Lung (tissue), 12 donors: ENCODE data around the gene AK6. TPM values are rescaled to one million over a fixed set of nuclear protein-coding genes. Genes with fewer than 3 reads are reported as not detected.

Experiments
- ATAC-seq: fragments of 200-7000 bp; cut with Tn5 transposase; one replicate; pipeline ENCODE4 v1.9.1; 2020; ENCODE audit warnings: moderate number of reproducible peaks; ENCODE audit not compliant: insufficient read depth, low FRiP score
- DNase-seq, 3 donors: peaks; one replicate each; pipeline ENCODE4 v3.0.0-alpha.2; 2013 to 2017
- H3K27ac ChIP-seq, 2 donors: one replicate each; pipeline ENCODE4 v1.5.1; 2013; ENCODE audit warnings: mild to moderate bottlenecking in 2 of 2, moderate library complexity in 2 of 2, control low read depth in 1 of 2, inconsistent platforms in 1 of 2, low read depth in 1 of 2, low read length in 1 of 2
- H3K27me3 ChIP-seq, 3 donors: one replicate each; pipeline ENCODE4 v1.5.1; 2013; ENCODE audit warnings: low read length in 2 of 3; ENCODE audit not compliant: control insufficient read depth in 3 of 3, insufficient read depth in 3 of 3
- H3K36me3 ChIP-seq, 4 donors: one replicate each; pipeline ENCODE4 v1.5.1; 2013; ENCODE audit warnings: low read length in 4 of 4, mild to moderate bottlenecking in 1 of 4, moderate library complexity in 1 of 4; ENCODE audit not compliant: control insufficient read depth in 4 of 4, insufficient read depth in 4 of 4
- H3K4me1 ChIP-seq, 5 donors: one replicate each; pipeline ENCODE4 v1.5.1; 2013; ENCODE audit warnings: low read length in 5 of 5, mild to moderate bottlenecking in 2 of 5, moderate library complexity in 1 of 5; ENCODE audit not compliant: control insufficient read depth in 5 of 5, insufficient read depth in 5 of 5
- H3K4me3 ChIP-seq: one replicate; pipeline ENCODE4 v1.5.1; 2013; ENCODE audit warnings: mild to moderate bottlenecking, control low read depth, moderate library complexity
- H3K9ac ChIP-seq, 2 donors: one replicate each; pipeline ENCODE4 v1.5.1; 2013; ENCODE audit warnings: low read length in 2 of 2, control low read depth in 1 of 2; ENCODE audit not compliant: insufficient read depth in 1 of 2
- H3K9me3 ChIP-seq, 4 donors: one replicate each; pipeline ENCODE4 v1.5.1; 2013; ENCODE audit warnings: low read length in 3 of 4, mild to moderate bottlenecking in 1 of 4, moderate library complexity in 1 of 4; ENCODE audit not compliant: control insufficient read depth in 4 of 4, insufficient read depth in 3 of 4
- CTCF ChIP-seq: IDR thresholded peaks from 2 replicates; pipeline ENCODE4 v1.5.1; 2012; ENCODE audit warnings: mild to moderate bottlenecking; ENCODE audit errors: control extremely low read depth, extremely low read depth
- WGBS, 2 donors: extraction: QIAGEN DNeasy Blood & Tissue Kit; methylation state at CpG; one replicate each; pipeline ENCODE4 v1.1.7; 2013; 5-methylcytosine and 5-hydroxymethylcytosine counted together
- polyA plus RNA-seq, 2 donors: library from polyadenylated mRNA; stranded (reverse); fragments of 200-250 nt; gene quantifications; one replicate each; pipeline ENCODE4 v1.2.1, GENCODE V29; 2013
- total RNA-seq, 2 donors: library from RNA; depleted of rRNA in 1 of 2; stranded (reverse); fragments of >200 nt in 1 of 2; gene quantifications; one replicate each; pipeline ENCODE4 v1.2.1, GENCODE V29; 2014 to 2021
- donor health status: control.
- donor health status: control.
- donor health status: Bipolar disorder and iron deficiency.
- donor health status: healthy.
- donor health status: DM: yes; HTN: yes; CAD: no.

AK6 gene
- total and polyA plus RNA-seq, 4 donors = 20.6 to 38.0 (median 33.7) TPM

GRCh38 chr5:69416180-69416579 lies 46.9 kb upstream of the AK6 start:
- H3K9ac ChIP-seq = peak overlapping the region; percentile 71 to 72
- DNase-seq (peak in 1 of 3 donors; percentile 12), ATAC-seq (no peak)
- peaks cover 1 to 11% (median 6%) of the 10 kb centered on the region in 4 donors for H3K36me3 ChIP-seq
- WGBS, 2 donors = 65 to 81% methylated on average over 6 of the region's 6 CpGs
- H3K4me3 ChIP-seq = no peak overlapping the region
- H3K4me1 ChIP-seq = peaks cover 0 to 3% (median 0%) of the 10 kb centered on the region in 5 donors
- H3K9me3 ChIP-seq = no peaks in the 10 kb centered on the region
- no peak for TF ChIP-seq CTCF
- H3K27me3 ChIP-seq = no peaks in the 10 kb centered on the region
- no peak overlapping the region for H3K27ac ChIP-seq

- ATAC-seq = no peak
- peak overlapping the region in 1 of 2 donors; percentile 89 for H3K27ac ChIP-seq
- peak; percentile 6 to 35 (median 29) for DNase-seq
Observed at GRCh38 chr5:69415584-69415958, 46.3 kb upstream of the AK6 start.

GRCh38 chr5:69414885-69415583 lies 45.7 kb upstream of the AK6 start, which contains the start of gene MARVELD2:
Gene MARVELD2 (plus strand): TSS chr5:69415116. CDS start chr5:69419386, 4,270 bp downstream.
- TF ChIP-seq CTCF = peak; percentile 27
- H3K4me1 ChIP-seq = peaks cover 0 to 3% (median 0%) of the 10 kb centered on the region in 5 donors
- peak within 1 kb of the TSS; percentile 69 for H3K4me3 ChIP-seq
- H3K9ac ChIP-seq = peak within 1 kb of the TSS; percentile 71 to 72
- H3K36me3 ChIP-seq = peaks cover 1 to 13% (median 7%) of the 10 kb centered on the region in 4 donors
- peak within 1 kb of the TSS in 1 of 2 donors; percentile 89 for H3K27ac ChIP-seq
- no peaks in the 10 kb centered on the region for H3K9me3 ChIP-seq
- DNase-seq (peak; percentile 71 to 84 (median 82)), ATAC-seq (peak; percentile 98)
- WGBS, 2 donors = 6 to 9% methylated on average over 53 to 78 of the region's 78 CpGs
- no peaks in the 10 kb centered on the region for H3K27me3 ChIP-seq

More at GRCh38 chr5:69415584-69415958, 46.3 kb upstream of the AK6 start:
- TF ChIP-seq CTCF = no peak
- H3K4me1 ChIP-seq = peaks cover 0 to 3% (median 0%) of the 10 kb centered on the region in 5 donors
- H3K36me3 ChIP-seq = peaks cover 1 to 11% (median 6%) of the 10 kb centered on the region in 4 donors
- WGBS, 2 donors = 32 to 46% methylated on average over 18 of the region's 18 CpGs
- peak overlapping the region; percentile 71 to 72 for H3K9ac ChIP-seq
- H3K27me3 ChIP-seq = no peaks in the 10 kb centered on the region
- H3K4me3 ChIP-seq = peak overlapping the region; percentile 69
- no peaks in the 10 kb centered on the region for H3K9me3 ChIP-seq
